Dendritic cell treated with granulocyte-macrophage colony-stimulating factor and Interleukin-4, amounts not matched to agents 40 ng/mL and 50 ng/mL, for 4 days (primary cell): ENCODE results near the gene NF1.
A peak's percentile ranks its signal among the peaks of the same experiment; 100 is the strongest.
"Not testable (repeated sequence)": the region's sequence is repeated elsewhere in the genome, so short reads cannot be mapped to it uniquely, and the experiment has no call there.

Experiments used
- H3K27ac Mint-ChIP-seq: one replicate; pipeline ENCODE4 v1.8.0; 2022; ENCODE audit warnings: mild to moderate bottlenecking, mixed read lengths
- H3K27me3 Mint-ChIP-seq: one replicate; pipeline ENCODE4 v1.8.0; 2022; ENCODE audit warnings: mild to moderate bottlenecking, mixed read lengths
- H3K36me3 Mint-ChIP-seq: one replicate; pipeline ENCODE4 v1.8.0; 2022; ENCODE audit warnings: low read depth, mixed read lengths
- H3K4me1 Mint-ChIP-seq: one replicate; pipeline ENCODE4 v1.8.0; 2022; ENCODE audit warnings: low read depth, mixed read lengths
- H3K4me3 Mint-ChIP-seq: one replicate; pipeline ENCODE4 v1.8.0; 2022; ENCODE audit warnings: mild to moderate bottlenecking, moderate library complexity, mixed read lengths
- H3K9me3 Mint-ChIP-seq: one replicate; pipeline ENCODE4 v1.8.0; 2022; ENCODE audit warnings: mixed read lengths
- intact Hi-C: fragments of 100-400 bp; cut with micrococcal nuclease; formaldehyde crosslinking; loops from one replicate; pipeline ENCODE4 v1.15.0; 2022

The NF1 gene

GRCh38 chr17:31094600-31095235 is at the start of gene NF1:
TSS of gene NF1 (plus strand) at chr17:31094977. CDS start at chr17:31095310, 333 bp downstream.
- Mint-ChIP-seq H3K27ac (peak within 1 kb of the TSS; percentile 71), H3K4me3 (peak within 1 kb of the TSS; percentile 80), H3K36me3 (no peaks in the 10 kb centered on the region), H3K4me1 (peaks cover 23% of the 10 kb centered on the region), H3K27me3 (no peaks in the 10 kb centered on the region), H3K9me3 (no peaks in the 10 kb centered on the region)
- intact Hi-C loops, result no loop called here

- H3K4me1 Mint-ChIP-seq, result peaks cover 22% of the 10 kb centered on the region
- H3K27me3 Mint-ChIP-seq, H3K27ac Mint-ChIP-seq, intact Hi-C loops, H3K4me3 Mint-ChIP-seq, H3K36me3 Mint-ChIP-seq, H3K9me3 Mint-ChIP-seq: not testable (repeated sequence)
These were observed 47.8 kb upstream of the NF1 start for GRCh38 chr17:31046856-31047425.

- Mint-ChIP-seq H3K27ac (peak overlapping the region; percentile 50), H3K4me3 (no peak overlapping the region), H3K27me3 (no peaks in the 10 kb centered on the region), H3K4me1 (peaks cover 34% of the 10 kb centered on the region), H3K36me3 (no peaks in the 10 kb centered on the region), H3K9me3 (no peaks in the 10 kb centered on the region)
- intact Hi-C loops, result no loop called here
These were observed 46.6 kb upstream of the NF1 start for GRCh38 chr17:31048142-31048541.

- H3K9me3 Mint-ChIP-seq, result no peaks in the 10 kb centered on the region
- no peak overlapping the region for H3K4me3 Mint-ChIP-seq
- H3K4me1 Mint-ChIP-seq, result peaks cover 36% of the 10 kb centered on the region
- intact Hi-C loops, result no loop called here
- no peaks in the 10 kb centered on the region for H3K36me3 Mint-ChIP-seq
- peak overlapping the region; percentile 50 for H3K27ac Mint-ChIP-seq
- no peaks in the 10 kb centered on the region for H3K27me3 Mint-ChIP-seq
These were observed 46.0 kb upstream of the NF1 start for GRCh38 chr17:31048780-31049179.

- Mint-ChIP-seq H3K36me3 (no peaks in the 10 kb centered on the region), H3K27me3 (no peaks in the 10 kb centered on the region), H3K4me1 (peaks cover 36% of the 10 kb centered on the region), H3K4me3 (no peak overlapping the region), H3K9me3 (no peaks in the 10 kb centered on the region), H3K27ac (peak overlapping the region; percentile 88)
- intact Hi-C loops, result no loop called here
These were observed 43.8 kb upstream of the NF1 start for GRCh38 chr17:31050948-31051347.

- H3K27ac Mint-ChIP-seq, result peak overlapping the region; percentile 88
- H3K4me1 Mint-ChIP-seq, result peaks cover 36% of the 10 kb centered on the region
- H3K27me3 Mint-ChIP-seq, result no peaks in the 10 kb centered on the region
- intact Hi-C loops, result no loop called here
- peak overlapping the region; percentile 25 for H3K4me3 Mint-ChIP-seq
- no peaks in the 10 kb centered on the region for H3K36me3 Mint-ChIP-seq
- H3K9me3 Mint-ChIP-seq, result no peaks in the 10 kb centered on the region
These were observed 43.3 kb upstream of the NF1 start for GRCh38 chr17:31051506-31051905.

GRCh38 chr17:31052187-31052889 is 42.4 kb upstream of the NF1 start:
- H3K4me1 Mint-ChIP-seq, result peaks cover 36% of the 10 kb centered on the region
- intact Hi-C loops, result no loop called here
- peak overlapping the region; percentile 42 for H3K4me3 Mint-ChIP-seq
- H3K27ac Mint-ChIP-seq, result peak overlapping the region; percentile 88
- no peaks in the 10 kb centered on the region for H3K27me3 Mint-ChIP-seq
- no peaks in the 10 kb centered on the region for H3K9me3 Mint-ChIP-seq
- H3K36me3 Mint-ChIP-seq, result no peaks in the 10 kb centered on the region

GRCh38 chr17:31053071-31053470 is 41.7 kb upstream of the NF1 start:
- H3K4me3 Mint-ChIP-seq, result no peak overlapping the region
- H3K27ac Mint-ChIP-seq, result peak overlapping the region; percentile 88
- H3K9me3 Mint-ChIP-seq, result no peaks in the 10 kb centered on the region
- H3K4me1 Mint-ChIP-seq, result peaks cover 36% of the 10 kb centered on the region
- intact Hi-C loops, result no loop called here
- H3K27me3 Mint-ChIP-seq, result no peaks in the 10 kb centered on the region
- no peaks in the 10 kb centered on the region for H3K36me3 Mint-ChIP-seq

- intact Hi-C loops, result no loop called here
- peaks cover 44% of the 10 kb centered on the region for H3K4me1 Mint-ChIP-seq
- no peak overlapping the region for H3K4me3 Mint-ChIP-seq
- no peaks in the 10 kb centered on the region for H3K36me3 Mint-ChIP-seq
- no peaks in the 10 kb centered on the region for H3K27me3 Mint-ChIP-seq
- H3K27ac Mint-ChIP-seq, result no peak overlapping the region
- no peaks in the 10 kb centered on the region for H3K9me3 Mint-ChIP-seq
These were observed 40.0 kb upstream of the NF1 start for GRCh38 chr17:31054761-31055160.

- intact Hi-C loops, result no loop called here
- peak overlapping the region; percentile 64 for H3K27ac Mint-ChIP-seq
These were observed 35.8 kb upstream of the NF1 start for GRCh38 chr17:31058976-31059375.

GRCh38 chr17:31060791-31061550 is 33.8 kb upstream of the NF1 start:
- H3K4me3 Mint-ChIP-seq, result no peak overlapping the region
- H3K36me3 Mint-ChIP-seq, result no peaks in the 10 kb centered on the region
- no peak overlapping the region for H3K27ac Mint-ChIP-seq
- H3K9me3 Mint-ChIP-seq, result no peaks in the 10 kb centered on the region
- intact Hi-C loops, result no loop called here
- H3K27me3 Mint-ChIP-seq, result no peaks in the 10 kb centered on the region
- H3K4me1 Mint-ChIP-seq, result peaks cover 37% of the 10 kb centered on the region

More at GRCh38 chr17:31058976-31059375, 35.8 kb upstream of the NF1 start:
- no peaks in the 10 kb centered on the region for H3K9me3 Mint-ChIP-seq
- no peaks in the 10 kb centered on the region for H3K36me3 Mint-ChIP-seq
- no peak overlapping the region for H3K4me3 Mint-ChIP-seq
- no peaks in the 10 kb centered on the region for H3K27me3 Mint-ChIP-seq
- peaks cover 37% of the 10 kb centered on the region for H3K4me1 Mint-ChIP-seq

- H3K27me3 Mint-ChIP-seq, result no peaks in the 10 kb centered on the region
- H3K36me3 Mint-ChIP-seq, result no peaks in the 10 kb centered on the region
- peaks cover 37% of the 10 kb centered on the region for H3K4me1 Mint-ChIP-seq
- H3K9me3 Mint-ChIP-seq, result no peaks in the 10 kb centered on the region
- no peak overlapping the region for H3K4me3 Mint-ChIP-seq
- no peak overlapping the region for H3K27ac Mint-ChIP-seq
- intact Hi-C loops, result no loop called here
These were observed 33.1 kb upstream of the NF1 start for GRCh38 chr17:31061678-31062077.

- Mint-ChIP-seq H3K27me3 (no peaks in the 10 kb centered on the region), H3K27ac (no peak overlapping the region), H3K4me1 (peaks cover 37% of the 10 kb centered on the region), H3K9me3 (no peaks in the 10 kb centered on the region), H3K4me3 (no peak overlapping the region), H3K36me3 (no peaks in the 10 kb centered on the region)
- intact Hi-C loops, result no loop called here
These were observed 32.4 kb upstream of the NF1 start for GRCh38 chr17:31062346-31062745.

- Mint-ChIP-seq H3K36me3 (no peaks in the 10 kb centered on the region), H3K27ac (no peak overlapping the region), H3K27me3 (no peaks in the 10 kb centered on the region), H3K4me3 (no peak overlapping the region), H3K4me1 (peaks cover 37% of the 10 kb centered on the region), H3K9me3 (no peaks in the 10 kb centered on the region)
- intact Hi-C loops, result loop anchor here (5.0 kb wide), 1 partner anchor 52 kb away; no protein-coding TSS in a partner anchor
These were observed 30.1 kb upstream of the NF1 start for GRCh38 chr17:31064707-31065106.
